Measurements from ENCODE around the gene IFITM1.
"Not testable (repeated sequence)": the region's sequence is repeated elsewhere in the genome, so short reads cannot be mapped to it uniquely, and the experiment has no call there.

DNA sequence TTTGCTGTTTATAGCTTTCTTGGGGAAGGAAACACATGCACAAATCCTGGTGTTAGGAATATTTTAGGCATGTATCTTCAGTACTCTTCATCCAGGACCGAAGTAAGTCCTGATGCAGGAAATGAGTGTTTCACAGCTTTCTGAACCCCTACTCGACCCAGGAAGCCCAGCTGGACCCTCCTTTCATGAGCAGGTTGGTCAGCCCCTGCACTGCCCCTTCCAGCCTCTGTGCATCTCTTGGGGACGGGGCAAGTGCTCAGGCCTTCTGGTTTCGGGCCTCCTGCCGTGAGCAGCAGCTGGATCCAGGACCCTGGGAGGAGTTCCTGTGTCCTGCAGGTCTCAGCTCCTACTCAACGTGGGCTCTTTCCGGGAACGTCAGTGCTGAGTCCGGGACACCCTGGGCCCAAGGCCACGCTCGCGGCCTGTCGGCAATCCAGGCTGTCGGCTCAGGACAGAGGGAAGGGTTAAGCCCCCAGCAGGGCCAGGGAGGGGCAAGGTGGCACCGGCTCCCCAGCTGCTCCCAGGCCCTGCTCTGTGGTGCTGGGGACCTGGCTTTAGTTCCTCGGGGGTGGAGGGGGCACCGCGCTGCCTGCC lies 3.8 kb upstream of the IFITM1 start:
- TF ChIP-seq, protein P1, sequence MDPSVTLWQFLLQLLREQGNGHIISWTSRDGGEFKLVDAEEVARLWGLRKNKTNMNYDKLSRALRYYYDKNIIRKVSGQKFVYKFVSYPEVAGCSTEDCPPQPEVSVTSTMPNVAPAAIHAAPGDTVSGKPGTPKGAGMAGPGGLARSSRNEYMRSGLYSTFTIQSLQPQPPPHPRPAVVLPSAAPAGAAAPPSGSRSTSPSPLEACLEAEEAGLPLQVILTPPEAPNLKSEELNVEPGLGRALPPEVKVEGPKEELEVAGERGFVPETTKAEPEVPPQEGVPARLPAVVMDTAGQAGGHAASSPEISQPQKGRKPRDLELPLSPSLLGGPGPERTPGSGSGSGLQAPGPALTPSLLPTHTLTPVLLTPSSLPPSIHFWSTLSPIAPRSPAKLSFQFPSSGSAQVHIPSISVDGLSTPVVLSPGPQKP (IDR thresholded peaks at IDR 0.05; ENCODE audit: borderline replicate concordance, low read depth, low read length) = not testable (repeated sequence)
- TF ChIP-seq MAFK (IDR thresholded peaks at IDR 0.05; ENCODE audit: low read depth, low read length); SMC3 (IDR thresholded peaks at IDR 0.05; ENCODE audit: low read depth, low read length); POLR2A (IDR thresholded peaks at IDR 0.05; ENCODE audit: low read depth, low read length); MAZ (IDR thresholded peaks at IDR 0.05; ENCODE audit: borderline replicate concordance, low read depth, low read length); NFE2L2 (IDR thresholded peaks at IDR 0.05; ENCODE audit: low read depth, low read length): not testable (repeated sequence)
- TF ChIP-seq, protein P2, sequence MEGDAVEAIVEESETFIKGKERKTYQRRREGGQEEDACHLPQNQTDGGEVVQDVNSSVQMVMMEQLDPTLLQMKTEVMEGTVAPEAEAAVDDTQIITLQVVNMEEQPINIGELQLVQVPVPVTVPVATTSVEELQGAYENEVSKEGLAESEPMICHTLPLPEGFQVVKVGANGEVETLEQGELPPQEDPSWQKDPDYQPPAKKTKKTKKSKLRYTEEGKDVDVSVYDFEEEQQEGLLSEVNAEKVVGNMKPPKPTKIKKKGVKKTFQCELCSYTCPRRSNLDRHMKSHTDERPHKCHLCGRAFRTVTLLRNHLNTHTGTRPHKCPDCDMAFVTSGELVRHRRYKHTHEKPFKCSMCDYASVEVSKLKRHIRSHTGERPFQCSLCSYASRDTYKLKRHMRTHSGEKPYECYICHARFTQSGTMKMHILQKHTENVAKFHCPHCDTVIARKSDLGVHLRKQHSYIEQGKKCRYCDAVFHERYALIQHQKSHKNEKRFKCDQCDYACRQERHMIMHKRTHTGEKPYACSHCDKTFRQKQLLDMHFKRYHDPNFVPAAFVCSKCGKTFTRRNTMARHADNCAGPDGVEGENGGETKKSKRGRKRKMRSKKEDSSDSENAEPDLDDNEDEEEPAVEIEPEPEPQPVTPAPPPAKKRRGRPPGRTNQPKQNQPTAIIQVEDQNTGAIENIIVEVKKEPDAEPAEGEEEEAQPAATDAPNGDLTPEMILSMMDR (conservative IDR thresholded peaks at IDR 0.05; ENCODE audit: low read depth, low read length) = not testable (repeated sequence)
- TF ChIP-seq, protein P3, sequence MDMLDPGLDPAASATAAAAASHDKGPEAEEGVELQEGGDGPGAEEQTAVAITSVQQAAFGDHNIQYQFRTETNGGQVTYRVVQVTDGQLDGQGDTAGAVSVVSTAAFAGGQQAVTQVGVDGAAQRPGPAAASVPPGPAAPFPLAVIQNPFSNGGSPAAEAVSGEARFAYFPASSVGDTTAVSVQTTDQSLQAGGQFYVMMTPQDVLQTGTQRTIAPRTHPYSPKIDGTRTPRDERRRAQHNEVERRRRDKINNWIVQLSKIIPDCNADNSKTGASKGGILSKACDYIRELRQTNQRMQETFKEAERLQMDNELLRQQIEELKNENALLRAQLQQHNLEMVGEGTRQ (IDR thresholded peaks at IDR 0.05; ENCODE audit: low read depth, low read length) = not testable (repeated sequence)

All from IMR-90 (cell line).